ENCODE data around the gene PHEX.

PHEX gene

GRCh38 chrX:22095286-22095685, 63.2 kb downstream of the PHEX start:
- no peak for DNase-seq (ENCODE audit: low spot score)
- TF ChIP-seq CTCF (IDR thresholded peaks at IDR 0.05; ENCODE audit: extremely low read depth, missing control alignments): no peak

- DNase-seq (ENCODE audit: low spot score): no peak
- no peak for TF ChIP-seq CTCF (IDR thresholded peaks at IDR 0.05; ENCODE audit: extremely low read depth, missing control alignments)
These were observed 63.7 kb downstream of the PHEX start for GRCh38 chrX:22095856-22096255.

- no peak for DNase-seq (ENCODE audit: low spot score)
- TF ChIP-seq CTCF (IDR thresholded peaks at IDR 0.05; ENCODE audit: extremely low read depth, missing control alignments): no peak
These were observed 65.0 kb downstream of the PHEX start for GRCh38 chrX:22097012-22097694.

- TF ChIP-seq CTCF (IDR thresholded peaks at IDR 0.05; ENCODE audit: extremely low read depth, missing control alignments): no peak
- DNase-seq (ENCODE audit: low spot score): no peak
These were observed 73.1 kb downstream of the PHEX start for GRCh38 chrX:22105231-22105630.

GRCh38 chrX:22105971-22106370, 73.8 kb downstream of the PHEX start:
- DNase-seq (ENCODE audit: low spot score): no peak
- TF ChIP-seq CTCF (IDR thresholded peaks at IDR 0.05; ENCODE audit: extremely low read depth, missing control alignments): no peak

- DNase-seq (ENCODE audit: low spot score): no peak
These were observed 77.3 kb downstream of the PHEX start for GRCh38 chrX:22109442-22109841.

More at GRCh38 chrX:22109442-22109841, 77.3 kb downstream of the PHEX start:
- TF ChIP-seq CTCF (IDR thresholded peaks at IDR 0.05; ENCODE audit: extremely low read depth, missing control alignments): no peak

Data from GM20000 (cell line).